ENCODE measurements around the gene ARHGAP45.
"Not testable (repeated sequence)": the region's sequence is repeated elsewhere in the genome, so short reads cannot be mapped to it uniquely, and the experiment has no call there.

ARHGAP45 gene

DNA sequence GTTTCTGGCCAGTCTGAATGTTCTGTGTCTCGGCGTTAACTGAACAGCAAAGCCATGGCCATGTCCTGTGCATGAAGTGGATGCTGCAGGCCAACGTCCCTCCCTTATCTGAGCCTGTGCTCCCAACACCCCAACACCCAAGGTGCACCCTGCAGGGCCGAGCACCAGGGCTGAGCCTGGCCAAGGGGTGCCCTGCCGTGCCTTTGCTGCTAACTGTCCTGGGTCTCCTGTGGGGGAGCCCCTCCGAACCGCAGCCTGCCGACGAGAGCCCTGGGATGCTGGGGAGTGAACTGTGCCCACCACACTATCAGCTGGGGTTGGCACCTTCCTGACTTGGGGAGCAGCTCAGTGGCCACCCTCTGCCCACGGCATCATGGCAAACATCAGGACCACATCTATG is 54.4 kb downstream of the ARHGAP45 start:
- no peak for DNase-seq

- no peak for DNase-seq
Observed at GRCh38 chr19:1122021-1122971, 55.3 kb downstream of the ARHGAP45 start.

DNA sequence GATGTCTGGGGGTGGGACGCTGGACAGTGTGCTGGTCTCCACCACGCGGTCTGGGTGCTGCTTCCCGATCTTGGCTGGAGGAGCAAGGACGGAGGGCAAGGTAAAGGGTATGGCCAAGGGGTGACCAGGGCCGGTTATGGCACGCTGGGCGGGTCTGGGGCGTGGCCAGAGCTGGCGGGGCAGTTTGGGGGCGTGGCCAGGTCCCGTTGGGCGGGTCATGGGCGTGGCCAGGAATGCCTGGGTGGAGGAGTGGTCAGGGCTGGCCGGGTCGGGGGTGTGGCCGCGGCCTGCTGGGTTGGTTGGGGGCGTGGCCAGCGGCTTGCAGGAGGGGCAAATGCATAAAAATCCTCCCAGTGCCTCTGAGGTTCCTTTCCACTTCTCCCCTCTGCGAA is 56.0 kb downstream of the ARHGAP45 start:
- DNase-seq = peak; percentile 52

GRCh38 chr19:1123381-1123780 is 56.4 kb downstream of the ARHGAP45 start:
- no peak for DNase-seq

GRCh38 chr19:1123885-1124677 is 57.1 kb downstream of the ARHGAP45 start:
- DNase-seq = no peak

DNA sequence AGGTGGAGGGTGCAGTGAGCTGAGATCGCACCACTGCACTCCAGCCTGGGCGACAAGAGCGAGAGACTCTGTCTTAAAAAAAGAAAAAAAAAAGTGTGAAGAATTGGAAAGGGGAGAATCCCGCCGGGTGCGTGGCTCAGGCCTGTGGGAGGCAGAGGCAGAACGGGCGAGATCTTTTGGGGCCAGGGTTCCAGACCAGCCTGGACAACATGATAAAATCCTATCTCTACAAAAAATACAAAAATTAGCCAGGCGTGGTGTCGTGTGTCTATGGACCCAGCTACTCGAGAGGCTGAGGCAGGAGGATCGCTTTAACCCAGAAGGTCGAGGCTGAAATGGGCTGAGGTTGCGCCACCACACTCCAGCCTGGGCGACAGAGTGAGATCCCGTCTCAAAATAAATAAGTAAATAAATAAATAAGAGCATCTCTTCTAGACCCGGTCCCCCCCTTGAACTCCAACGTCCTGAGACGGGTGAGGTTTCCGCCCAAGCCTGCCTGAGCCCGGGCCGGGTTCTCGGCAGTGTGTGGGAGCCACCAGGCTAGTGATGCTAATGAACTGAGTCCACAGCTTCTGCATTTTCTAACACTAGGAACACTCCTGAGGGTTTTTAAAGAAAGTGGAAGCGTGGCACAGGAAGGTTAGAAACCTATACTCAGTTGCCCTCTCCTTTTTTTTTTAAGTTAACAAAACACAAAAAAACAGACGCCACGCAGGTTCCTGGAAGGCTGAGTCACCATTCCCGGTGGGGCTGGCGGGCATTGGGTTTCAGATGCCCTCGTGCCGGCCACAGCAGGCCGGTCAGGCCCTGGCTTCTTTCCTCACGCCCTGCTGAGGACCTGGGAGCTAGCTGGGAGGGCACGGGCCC is 58.9 kb downstream of the ARHGAP45 start:
- DNase-seq = no peak

- DNase-seq = no peak
Observed at GRCh38 chr19:1126984-1127760, 60.2 kb downstream of the ARHGAP45 start.

DNA sequence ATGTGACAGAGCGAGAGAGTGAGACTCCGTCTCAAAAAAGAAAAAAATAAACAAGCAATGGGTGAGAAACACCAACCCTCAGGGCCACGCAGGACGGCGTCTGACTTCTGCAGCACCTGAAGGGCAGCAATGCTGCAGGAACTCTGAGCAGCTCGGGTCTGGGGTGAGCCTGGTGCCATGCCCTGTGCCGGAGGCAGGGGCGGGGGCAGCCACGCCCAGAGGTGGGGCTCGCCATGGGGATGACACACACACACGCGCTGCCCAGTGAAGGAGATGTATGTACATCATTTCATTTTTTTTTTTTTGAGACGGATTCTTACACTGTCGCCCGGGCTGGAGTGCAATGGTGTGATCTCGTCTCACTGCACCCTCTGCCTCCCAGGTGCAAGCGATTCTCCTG is 61.1 kb downstream of the ARHGAP45 start:
- no peak for DNase-seq

DNA sequence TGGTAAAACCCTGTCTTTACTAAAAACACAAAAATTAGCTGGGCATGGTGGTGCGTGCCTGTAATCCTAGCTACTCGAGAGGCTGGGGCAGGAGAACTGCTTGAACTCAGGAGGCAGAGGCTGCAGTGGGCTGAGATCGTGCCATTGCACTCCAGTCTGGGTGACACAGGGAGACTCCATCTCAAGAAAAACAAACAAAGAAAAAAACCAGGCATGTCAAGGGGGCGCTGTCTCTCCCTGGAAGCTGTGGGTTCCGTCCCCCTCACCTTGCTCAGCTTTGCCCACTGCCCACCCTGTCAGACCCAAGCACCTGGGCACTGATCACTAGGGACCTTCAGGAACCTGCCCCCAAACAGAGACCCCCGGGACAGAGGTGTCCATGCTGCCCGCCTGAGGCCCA is 62.1 kb downstream of the ARHGAP45 start:
- not testable (repeated sequence) for DNase-seq

DNA sequence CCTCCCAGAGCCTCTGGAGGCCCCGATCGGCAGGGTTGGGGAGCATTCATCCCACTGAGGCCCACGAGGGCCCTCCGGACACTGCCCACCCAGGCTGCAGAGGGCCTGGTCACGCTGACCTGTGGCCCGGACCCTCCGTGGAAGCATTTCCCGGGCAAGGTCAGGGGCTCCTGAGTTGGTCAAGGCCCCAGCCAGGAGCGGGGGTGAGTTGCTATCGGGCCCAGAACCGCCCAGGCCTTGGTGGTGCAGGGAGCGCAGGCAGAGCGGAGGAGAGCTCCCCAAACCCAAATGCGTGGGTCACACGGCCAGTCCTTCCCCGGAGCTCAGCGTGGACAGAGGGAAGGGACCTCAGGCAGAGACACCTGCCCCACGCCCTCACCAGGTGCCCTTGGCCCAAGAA is 62.6 kb downstream of the ARHGAP45 start:
- DNase-seq = no peak

DNA sequence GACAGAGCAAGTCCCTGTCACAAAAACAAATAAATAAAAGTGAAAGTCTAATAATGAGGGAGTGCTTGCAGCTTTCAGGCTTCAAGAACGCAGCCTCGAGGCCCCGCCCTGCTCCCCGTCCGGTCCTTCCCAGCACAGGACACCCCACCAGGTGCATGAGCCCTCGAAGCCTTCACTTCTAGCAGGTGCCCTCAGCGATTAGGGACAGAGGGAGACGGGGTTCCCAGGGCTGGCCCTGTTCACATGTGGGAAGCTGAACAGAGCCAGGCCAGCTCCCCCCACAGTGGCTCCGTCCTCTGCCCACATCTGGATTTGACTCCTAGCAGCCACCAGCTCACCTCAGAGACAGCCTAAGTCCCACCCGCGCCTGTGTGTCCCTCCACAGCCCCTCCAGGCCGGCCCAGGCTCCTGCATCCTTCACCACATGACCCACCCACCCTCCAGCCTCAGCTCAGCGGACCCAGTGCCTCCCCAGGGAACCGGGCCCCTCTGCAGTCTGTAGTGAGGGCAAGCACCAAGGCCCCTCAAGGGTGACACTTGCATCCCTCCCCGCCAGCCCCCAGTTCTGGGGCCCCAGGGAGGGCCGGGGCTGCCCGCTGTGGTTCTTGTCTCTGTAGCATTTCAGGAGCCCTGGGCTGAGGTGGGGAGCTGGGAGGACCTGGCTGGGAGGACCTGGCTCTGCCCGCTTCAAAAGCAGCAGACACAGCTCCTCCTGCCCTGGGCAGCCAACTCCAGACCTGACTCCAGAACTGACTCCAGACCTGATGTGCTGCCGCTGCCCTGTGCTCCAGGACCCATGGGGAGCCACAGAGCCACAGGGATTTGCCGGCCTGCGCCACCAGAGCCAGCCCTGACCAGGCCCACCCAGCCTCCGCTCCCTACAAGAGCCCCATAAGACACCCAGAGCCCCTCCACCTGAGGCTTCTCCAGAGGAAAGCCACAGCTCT is 64.1 kb downstream of the ARHGAP45 start:
- DNase-seq = peak; percentile 57

GRCh38 chr19:1131718-1132551 is 65.0 kb downstream of the ARHGAP45 start:
- peak; percentile 90 for DNase-seq

DNA sequence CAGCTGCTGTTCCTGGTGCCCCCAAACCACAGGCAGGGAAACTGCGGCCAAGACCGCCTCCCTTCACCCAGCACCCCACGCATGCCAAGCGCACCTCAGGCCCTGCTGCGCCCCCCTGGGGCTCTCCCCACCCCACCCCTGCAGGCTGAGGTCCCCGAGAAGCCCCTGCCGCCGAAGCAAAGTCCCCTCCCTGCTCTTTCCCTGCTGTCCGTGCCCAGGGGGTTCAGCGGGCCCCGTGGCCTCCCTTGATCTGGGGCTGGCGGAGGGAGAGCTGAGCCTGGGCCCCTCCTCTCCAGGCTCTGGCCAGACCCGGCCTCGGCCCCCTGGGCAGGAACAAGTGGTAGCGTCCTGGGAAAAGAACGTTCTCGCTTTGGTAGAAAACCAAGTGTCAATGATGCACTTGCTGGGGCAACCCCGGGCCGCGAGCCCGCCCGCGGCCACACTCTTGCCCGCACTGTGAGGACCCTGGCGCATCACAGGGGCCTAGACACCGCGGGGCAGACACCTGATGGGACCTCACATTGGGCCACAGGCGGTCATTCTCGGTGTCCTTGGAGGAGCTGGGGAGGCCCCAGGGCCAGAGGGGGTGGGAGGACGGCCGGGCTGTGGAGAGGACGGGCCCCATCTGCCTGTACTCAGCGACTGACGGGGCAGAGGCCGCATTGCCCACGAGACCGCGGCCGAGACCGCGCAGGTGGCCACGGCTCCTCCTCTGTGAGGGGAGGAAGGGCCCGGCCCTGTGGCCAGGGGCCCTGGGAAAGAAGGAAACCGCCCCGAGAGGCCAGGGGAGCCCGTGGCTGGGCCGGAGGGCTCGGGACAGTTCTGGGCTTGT is 65.8 kb downstream of the ARHGAP45 start:
- peak; percentile 43 for DNase-seq

DNA sequence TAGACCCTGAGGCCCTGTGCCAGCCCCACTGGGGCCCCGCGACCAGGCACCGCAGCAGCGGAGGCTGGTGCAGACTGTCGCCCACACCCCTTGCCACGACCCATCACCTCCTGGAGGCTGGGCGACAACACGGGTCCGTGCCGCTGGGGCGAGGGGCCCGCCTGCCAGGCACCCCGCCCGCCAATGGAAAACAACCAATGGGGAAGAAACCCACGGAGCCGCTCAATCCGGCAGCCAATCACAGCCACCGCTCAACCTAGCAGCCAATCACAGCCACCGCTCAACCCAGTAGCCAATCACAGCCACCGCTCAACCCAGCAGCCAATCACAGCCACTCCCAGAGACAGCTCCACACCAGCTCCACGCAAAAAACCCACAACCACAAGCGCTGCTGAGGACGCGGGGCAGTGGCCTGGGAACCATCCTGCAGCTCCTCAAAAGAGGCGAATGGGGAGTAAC is 66.5 kb downstream of the ARHGAP45 start:
- DNase-seq = peak; percentile 82

DNA sequence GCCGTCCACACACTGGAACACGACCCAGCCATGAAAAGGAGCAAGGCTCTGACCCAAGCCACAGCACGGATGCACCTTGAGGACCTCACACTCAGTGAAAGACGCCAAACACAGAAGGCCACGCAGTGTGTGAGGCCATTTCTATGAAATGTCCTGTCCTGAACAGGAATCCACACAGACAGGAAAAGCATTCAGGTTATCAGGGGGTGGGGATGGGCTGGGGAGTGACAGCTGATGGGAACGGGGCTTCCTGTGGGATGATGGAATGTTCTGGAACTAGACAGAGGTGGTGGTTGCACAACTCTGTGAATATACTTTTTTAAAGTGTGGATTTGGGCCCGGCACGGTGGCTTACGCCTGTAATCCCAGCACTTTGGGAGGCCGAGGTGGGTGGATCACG is 67.5 kb downstream of the ARHGAP45 start:
- no peak for DNase-seq

DNA sequence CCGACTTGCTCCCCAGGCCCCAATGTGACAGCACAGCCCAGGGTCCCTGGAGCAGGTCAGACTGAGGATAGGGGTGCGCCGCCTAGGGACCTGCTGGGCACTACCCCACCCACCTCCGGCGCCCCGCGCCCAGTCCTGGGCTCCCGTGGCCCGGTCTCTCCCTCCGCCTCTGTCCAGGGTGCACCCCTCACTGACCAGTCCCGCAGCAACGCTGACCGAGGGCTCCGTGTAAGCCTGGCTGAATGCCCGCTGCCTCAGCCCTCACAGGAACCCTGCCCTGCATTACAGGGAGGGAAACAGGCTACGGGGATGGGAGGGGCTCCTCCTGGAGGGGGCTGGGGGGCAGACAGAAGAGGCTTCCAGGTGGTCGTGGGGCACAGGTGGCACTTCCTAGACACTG is 68.5 kb downstream of the ARHGAP45 start:
- DNase-seq = no peak

DNA sequence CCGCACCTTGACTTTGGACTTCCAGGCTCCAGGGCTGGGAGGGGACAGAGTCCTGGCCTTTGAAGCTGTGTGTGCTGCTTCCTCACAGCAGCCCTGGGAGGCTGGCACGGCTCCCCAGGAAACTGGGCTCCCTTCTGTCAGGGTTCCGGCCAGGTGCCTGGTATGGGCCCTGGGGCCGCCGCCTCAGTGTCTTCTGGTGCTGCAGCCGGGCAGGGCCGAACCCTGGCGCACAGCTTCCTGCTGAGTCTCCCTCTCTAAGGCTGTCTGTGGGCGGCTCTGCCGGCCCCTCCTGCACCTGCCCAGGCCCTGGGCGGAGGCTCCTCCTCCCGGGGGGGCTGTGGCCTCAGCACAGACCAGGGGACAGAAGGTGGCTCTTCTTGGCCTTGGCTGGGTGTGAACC is 69.2 kb downstream of the ARHGAP45 start:
- no peak for DNase-seq

Data from stimulated activated CD4-positive, alpha-beta T cell treated with anti-CD3 and anti-CD28 coated beads, Interleukin-4, amount 100 ng/mL, for 24 hours (primary cell).